ENCODE results near the gene RNF208. TPM values are rescaled to one million over a fixed set of nuclear protein-coding genes. Genes with fewer than 3 reads are reported as not detected.
A peak's percentile ranks its signal among the peaks of the same experiment; 100 is the strongest.

RNF208 gene, protein sequence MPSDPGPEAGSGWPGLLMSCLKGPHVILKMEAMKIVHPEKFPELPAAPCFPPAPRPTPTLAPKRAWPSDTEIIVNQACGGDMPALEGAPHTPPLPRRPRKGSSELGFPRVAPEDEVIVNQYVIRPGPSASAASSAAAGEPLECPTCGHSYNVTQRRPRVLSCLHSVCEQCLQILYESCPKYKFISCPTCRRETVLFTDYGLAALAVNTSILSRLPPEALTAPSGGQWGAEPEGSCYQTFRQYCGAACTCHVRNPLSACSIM
- 11.0 TPM for polyA plus RNA-seq
- long read RNA-seq, donor 1, transcript RNF208-201 (1 exons, 1,077 nt): major isoform, 5 of 5 reads
- long read RNA-seq, donor 1, partial matches to known transcripts: 0 of 5 reads
- long read RNA-seq, donor 1, other reads (novel, unspliced or antisense): 0 of 5 reads
- long read RNA-seq, donor 2, partial matches to known transcripts: 0 of 1 reads
- long read RNA-seq, donor 2, other reads (novel, unspliced or antisense): 0 of 1 reads
- long read RNA-seq, donor 3: 0 reads
- long read RNA-seq, donor 4: 0 reads
- long read RNA-seq, donor 5, partial matches to known transcripts: 0 of 3 reads
- long read RNA-seq, donor 5, other reads (novel, unspliced or antisense): 0 of 3 reads
- long read RNA-seq, donor 6, transcript RNF208-201 (1 exons, 1,077 nt): major isoform, 6 of 6 reads
- long read RNA-seq, donor 6, partial matches to known transcripts: 0 of 6 reads
- long read RNA-seq, donor 6, other reads (novel, unspliced or antisense): 0 of 6 reads
- long read RNA-seq, donor 7, partial matches to known transcripts: 0 of 4 reads
- long read RNA-seq, donor 7, other reads (novel, unspliced or antisense): 0 of 4 reads
- long read RNA-seq, donor 8, transcript RNF208-201 (1 exons, 1,077 nt): major isoform, 5 of 5 reads
- long read RNA-seq, donor 8, partial matches to known transcripts: 0 of 5 reads
- long read RNA-seq, donor 8, other reads (novel, unspliced or antisense): 0 of 5 reads
- long read RNA-seq, donor 9, partial matches to known transcripts: 0 of 3 reads
- long read RNA-seq, donor 9, other reads (novel, unspliced or antisense): 0 of 3 reads
- long read RNA-seq, donor 10, partial matches to known transcripts: 0 of 4 reads
- long read RNA-seq, donor 10, other reads (novel, unspliced or antisense): 0 of 4 reads
- long read RNA-seq, donor 11, partial matches to known transcripts: 0 of 3 reads
- long read RNA-seq, donor 11, other reads (novel, unspliced or antisense): 0 of 3 reads

DNA sequence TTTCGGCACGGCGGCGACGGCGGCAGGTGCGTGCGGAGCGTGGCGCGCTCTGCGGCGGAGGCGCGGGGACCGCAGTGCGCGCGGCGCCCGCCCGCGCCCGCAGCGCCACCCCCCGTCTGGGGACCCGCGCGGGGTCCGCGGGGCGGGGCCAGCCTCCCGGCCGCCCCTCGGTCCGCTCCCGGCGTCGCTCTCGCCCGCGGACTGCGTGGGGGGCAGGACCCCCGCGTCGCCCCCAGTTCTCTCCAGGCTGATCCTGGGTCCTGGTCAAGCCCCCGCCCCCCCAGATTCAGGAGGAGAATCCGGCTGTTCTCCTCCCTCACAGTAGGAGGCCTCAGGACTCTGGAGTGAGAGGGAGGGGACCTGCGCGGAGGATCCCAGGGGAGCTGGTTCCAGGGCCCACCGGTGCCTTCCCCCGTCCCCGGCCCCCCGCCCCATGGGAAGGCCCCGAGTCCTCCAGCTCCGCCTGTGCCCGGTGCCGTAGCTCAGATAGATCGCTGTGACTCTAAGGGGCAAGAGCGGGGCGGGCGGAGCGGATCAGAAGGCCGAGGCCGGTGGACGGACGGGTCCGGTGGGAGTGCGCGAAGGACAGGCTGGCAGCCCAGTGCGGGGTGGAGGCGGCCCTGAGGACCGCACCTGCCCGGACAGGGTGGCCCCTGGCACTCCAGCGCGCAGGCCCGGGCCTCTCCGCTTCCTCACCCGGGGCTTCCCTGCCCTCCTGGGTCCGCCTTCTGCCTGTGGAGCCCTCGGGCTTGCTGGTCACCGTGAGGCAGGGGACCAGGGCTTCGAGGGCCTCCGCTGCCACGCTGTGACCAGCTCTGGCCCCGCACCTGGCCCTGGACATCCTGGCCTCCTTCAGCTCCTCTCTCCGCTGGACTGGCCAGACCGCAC is at the start of gene RNF208:
RNF208 (minus strand) TSS at position 51 of the 888 bp plus-strand sequence. CDS start 1,028 bp downstream, outside the sequence.
- Histone ChIP-seq H3K36me3 (ENCODE audit: control insufficient read depth, insufficient read depth, low read length) (no peaks in the 10 kb centered on the region), H3K4me1 (ENCODE audit: control insufficient read depth, insufficient read depth, low read length) (peaks cover 59% of the 10 kb centered on the region), H3K9me3 (ENCODE audit: control insufficient read depth, low read depth, low read length) (peaks cover 9% of the 10 kb centered on the region), H3K4me3 (ENCODE audit: low read length) (peak within 1 kb of the TSS; percentile 76), H3K27me3 (ENCODE audit: control insufficient read depth, insufficient read depth, low read length) (no peaks in the 10 kb centered on the region), H3K27ac (ENCODE audit: low read length) (peak within 1 kb of the TSS; percentile 79)
- no CpG with 5 or more reads among the region's 88 CpGs for WGBS (ENCODE audit: insufficient coverage, low lambda C conversion rate)
- DNase-seq: peak in 1 of 2 donors; percentile 60

DNA sequence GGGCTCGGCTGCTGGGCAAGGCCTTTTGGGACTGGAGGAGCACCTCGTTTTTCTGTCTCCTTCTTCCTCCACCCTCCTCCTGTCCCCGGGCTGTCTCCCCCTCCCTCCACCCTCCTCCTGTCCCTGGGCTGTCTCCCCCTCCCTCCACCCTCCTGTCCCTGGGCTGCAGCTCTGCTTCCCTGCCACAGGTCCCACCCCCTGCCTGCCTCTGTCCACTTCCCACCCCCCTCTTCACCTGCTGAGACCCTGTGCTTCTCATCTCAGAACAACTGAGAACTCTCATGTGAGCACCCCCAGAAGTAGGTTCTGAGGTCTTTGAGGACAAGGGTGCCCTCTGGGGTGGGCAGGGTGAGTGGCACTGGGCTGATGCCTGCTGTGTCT is 49.6 kb upstream of the RNF208 start:
- no peak for DNase-seq
- WGBS (ENCODE audit: insufficient coverage, low lambda C conversion rate): no CpG with 5 or more reads among the region's 3 CpGs
- no peak overlapping the region for H3K27ac ChIP-seq (ENCODE audit: low read length)
- H3K27me3 ChIP-seq (ENCODE audit: control insufficient read depth, insufficient read depth, low read length): no peaks in the 10 kb centered on the region
- peaks cover 13% of the 10 kb centered on the region for H3K9me3 ChIP-seq (ENCODE audit: control insufficient read depth, low read depth, low read length)
- H3K4me3 ChIP-seq (ENCODE audit: low read length): no peak overlapping the region
- peaks cover 16% of the 10 kb centered on the region for H3K4me1 ChIP-seq (ENCODE audit: control insufficient read depth, insufficient read depth, low read length)
- H3K36me3 ChIP-seq (ENCODE audit: control insufficient read depth, insufficient read depth, low read length): peaks cover 59% of the 10 kb centered on the region

DNA sequence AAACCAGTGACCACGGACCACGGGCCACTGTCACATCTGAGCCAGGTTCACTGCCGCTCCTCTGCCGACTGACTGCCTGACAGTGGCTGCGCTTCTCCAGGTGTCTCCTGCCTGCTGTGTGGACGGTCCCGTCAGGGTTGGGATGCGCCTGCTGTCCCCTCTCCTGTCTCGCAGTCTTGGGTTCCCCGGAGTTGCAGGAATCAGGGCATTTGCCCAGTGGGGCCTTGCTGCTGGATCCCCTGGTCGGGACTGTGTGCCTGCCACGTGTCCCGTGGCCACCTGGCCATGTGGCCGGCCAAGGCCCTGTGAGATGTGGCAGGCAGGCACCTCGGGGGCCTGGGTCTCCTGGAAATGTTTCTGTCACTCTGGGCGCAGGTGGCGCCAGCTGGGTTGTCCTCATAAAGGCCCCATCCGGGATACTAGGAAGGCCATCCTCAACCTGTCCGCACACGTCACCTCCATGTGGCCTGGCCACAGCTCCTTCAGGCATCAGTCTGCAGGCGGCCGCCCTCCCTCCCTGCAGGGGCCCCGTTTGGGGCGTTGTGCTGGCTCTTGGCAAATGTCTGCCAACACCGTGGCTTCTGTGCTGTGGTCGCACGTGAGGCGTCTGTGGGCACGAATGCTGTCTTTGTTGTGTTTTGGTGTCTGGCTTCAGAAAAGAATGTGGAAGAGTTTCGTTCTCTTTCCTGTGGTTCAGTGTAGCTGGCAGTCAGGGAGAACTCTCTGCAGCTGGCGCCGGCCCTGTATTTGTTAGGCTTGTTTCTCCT is 49.1 kb upstream of the RNF208 start:
- Histone ChIP-seq H3K4me1 (ENCODE audit: control insufficient read depth, insufficient read depth, low read length) (peaks cover 11% of the 10 kb centered on the region), H3K27ac (ENCODE audit: low read length) (no peak overlapping the region), H3K9me3 (ENCODE audit: control insufficient read depth, low read depth, low read length) (peaks cover 11% of the 10 kb centered on the region), H3K27me3 (ENCODE audit: control insufficient read depth, insufficient read depth, low read length) (no peaks in the 10 kb centered on the region), H3K4me3 (ENCODE audit: low read length) (no peak overlapping the region), H3K36me3 (ENCODE audit: control insufficient read depth, insufficient read depth, low read length) (peaks cover 64% of the 10 kb centered on the region)
- no peak for DNase-seq
- WGBS (ENCODE audit: insufficient coverage, low lambda C conversion rate): no CpG with 5 or more reads among the region's 32 CpGs

DNA sequence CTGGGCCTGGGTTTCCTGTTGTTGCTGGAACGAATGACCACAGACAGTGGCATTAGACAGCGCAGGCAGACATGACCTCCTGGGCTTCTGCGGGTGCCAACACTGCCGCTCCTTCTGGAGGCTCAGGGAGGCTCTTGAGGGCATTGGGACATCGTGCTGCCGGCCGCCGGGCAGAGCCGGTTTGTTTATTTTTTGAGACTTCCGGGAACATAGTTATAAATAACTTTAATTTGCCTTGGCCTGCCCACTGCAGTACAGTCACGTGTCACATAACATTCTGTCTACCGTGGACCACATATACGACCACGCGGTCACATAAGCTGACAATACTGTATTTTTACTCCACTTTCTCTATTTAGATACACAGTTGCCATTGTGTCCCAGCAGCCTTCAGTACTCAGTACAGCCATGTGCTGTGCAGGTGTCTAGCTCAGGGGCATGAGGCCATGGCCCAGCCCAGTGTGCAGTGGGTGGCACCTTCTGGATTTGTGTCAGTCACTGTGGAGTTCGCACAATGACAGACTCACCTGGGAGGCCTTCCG is 47.3 kb upstream of the RNF208 start:
- WGBS (ENCODE audit: insufficient coverage, low lambda C conversion rate): no CpG with 5 or more reads among the region's 17 CpGs
- H3K4me1 ChIP-seq (ENCODE audit: control insufficient read depth, insufficient read depth, low read length): peaks cover under 1% of the 10 kb centered on the region
- no peak overlapping the region for H3K27ac ChIP-seq (ENCODE audit: low read length)
- peaks cover 13% of the 10 kb centered on the region for H3K9me3 ChIP-seq (ENCODE audit: control insufficient read depth, low read depth, low read length)
- H3K27me3 ChIP-seq (ENCODE audit: control insufficient read depth, insufficient read depth, low read length): no peaks in the 10 kb centered on the region
- H3K36me3 ChIP-seq (ENCODE audit: control insufficient read depth, insufficient read depth, low read length): peaks cover 75% of the 10 kb centered on the region
- H3K4me3 ChIP-seq (ENCODE audit: low read length): no peak overlapping the region
- DNase-seq: no peak

DNA sequence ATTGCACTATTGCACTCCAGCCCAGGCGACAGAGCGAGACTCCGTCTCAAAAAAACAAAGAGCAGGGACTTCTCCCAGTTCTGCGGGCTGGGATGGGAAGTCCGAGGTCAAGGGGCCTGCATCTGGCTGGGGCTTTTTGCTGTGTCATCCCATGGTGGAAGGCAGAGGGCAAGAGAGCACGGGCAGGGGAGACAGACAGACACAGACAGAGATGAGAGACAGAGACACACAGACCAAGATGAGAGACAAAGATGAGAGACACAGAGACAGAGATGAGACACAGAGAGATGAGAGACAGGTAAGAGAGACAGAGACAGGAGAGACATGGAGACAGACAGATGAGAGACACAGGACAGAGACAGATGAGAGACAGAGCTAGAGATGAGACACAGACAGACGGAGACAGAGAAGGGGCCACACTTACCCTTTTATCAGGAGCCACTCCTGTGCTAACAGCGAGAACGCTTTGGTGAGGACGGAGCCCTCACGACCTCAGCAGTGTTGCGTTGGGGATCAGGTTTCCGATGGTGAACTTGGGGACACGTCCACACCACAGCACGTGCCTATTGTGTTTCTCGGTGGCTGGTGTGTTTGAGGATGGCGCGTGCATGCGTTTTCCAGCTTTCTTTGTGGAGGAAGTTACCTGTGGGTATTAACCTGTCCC is 46.6 kb upstream of the RNF208 start:
- peaks cover 75% of the 10 kb centered on the region for H3K36me3 ChIP-seq (ENCODE audit: control insufficient read depth, insufficient read depth, low read length)

DNA sequence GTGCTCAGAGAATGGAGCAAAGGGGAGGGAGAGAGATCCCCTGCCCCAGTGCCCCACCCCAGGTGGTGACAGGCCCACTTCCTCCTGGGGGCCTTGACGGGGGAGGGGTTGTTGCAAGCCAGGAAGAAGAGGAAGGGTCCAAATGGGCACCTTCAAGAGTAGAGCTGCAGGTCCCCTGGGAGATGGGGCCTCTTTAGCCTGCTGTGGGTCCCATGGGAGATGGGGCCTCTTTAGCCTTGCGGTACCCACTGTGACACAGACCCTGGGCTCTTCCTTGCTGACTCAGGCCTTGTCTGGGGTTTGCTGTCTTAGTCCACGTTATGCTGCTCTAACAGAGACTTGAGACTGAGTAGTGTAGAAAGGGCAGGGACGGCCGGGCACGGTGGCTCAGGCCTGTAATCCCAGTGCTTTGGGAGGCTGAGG is 45.9 kb upstream of the RNF208 start:
- Histone ChIP-seq H3K4me3 (ENCODE audit: low read length) (no peak overlapping the region), H3K27ac (ENCODE audit: low read length) (no peak overlapping the region), H3K36me3 (ENCODE audit: control insufficient read depth, insufficient read depth, low read length) (peaks cover 75% of the 10 kb centered on the region), H3K4me1 (ENCODE audit: control insufficient read depth, insufficient read depth, low read length) (no peaks in the 10 kb centered on the region), H3K27me3 (ENCODE audit: control insufficient read depth, insufficient read depth, low read length) (no peaks in the 10 kb centered on the region), H3K9me3 (ENCODE audit: control insufficient read depth, low read depth, low read length) (peaks cover 13% of the 10 kb centered on the region)
- WGBS (ENCODE audit: insufficient coverage, low lambda C conversion rate): no CpG with 5 or more reads among the region's 6 CpGs
- no peak for DNase-seq

More for the DNA sequence above, 46.6 kb upstream of the RNF208 start:
- no peak for DNase-seq
- H3K9me3 ChIP-seq (ENCODE audit: control insufficient read depth, low read depth, low read length): peaks cover 13% of the 10 kb centered on the region
- 88% methylated on average over 1 of the region's 19 CpGs for WGBS (ENCODE audit: insufficient coverage, low lambda C conversion rate)
- H3K4me3 ChIP-seq (ENCODE audit: low read length): no peak overlapping the region
- H3K4me1 ChIP-seq (ENCODE audit: control insufficient read depth, insufficient read depth, low read length): no peaks in the 10 kb centered on the region
- H3K27me3 ChIP-seq (ENCODE audit: control insufficient read depth, insufficient read depth, low read length): no peaks in the 10 kb centered on the region
- no peak overlapping the region for H3K27ac ChIP-seq (ENCODE audit: low read length)

DNA sequence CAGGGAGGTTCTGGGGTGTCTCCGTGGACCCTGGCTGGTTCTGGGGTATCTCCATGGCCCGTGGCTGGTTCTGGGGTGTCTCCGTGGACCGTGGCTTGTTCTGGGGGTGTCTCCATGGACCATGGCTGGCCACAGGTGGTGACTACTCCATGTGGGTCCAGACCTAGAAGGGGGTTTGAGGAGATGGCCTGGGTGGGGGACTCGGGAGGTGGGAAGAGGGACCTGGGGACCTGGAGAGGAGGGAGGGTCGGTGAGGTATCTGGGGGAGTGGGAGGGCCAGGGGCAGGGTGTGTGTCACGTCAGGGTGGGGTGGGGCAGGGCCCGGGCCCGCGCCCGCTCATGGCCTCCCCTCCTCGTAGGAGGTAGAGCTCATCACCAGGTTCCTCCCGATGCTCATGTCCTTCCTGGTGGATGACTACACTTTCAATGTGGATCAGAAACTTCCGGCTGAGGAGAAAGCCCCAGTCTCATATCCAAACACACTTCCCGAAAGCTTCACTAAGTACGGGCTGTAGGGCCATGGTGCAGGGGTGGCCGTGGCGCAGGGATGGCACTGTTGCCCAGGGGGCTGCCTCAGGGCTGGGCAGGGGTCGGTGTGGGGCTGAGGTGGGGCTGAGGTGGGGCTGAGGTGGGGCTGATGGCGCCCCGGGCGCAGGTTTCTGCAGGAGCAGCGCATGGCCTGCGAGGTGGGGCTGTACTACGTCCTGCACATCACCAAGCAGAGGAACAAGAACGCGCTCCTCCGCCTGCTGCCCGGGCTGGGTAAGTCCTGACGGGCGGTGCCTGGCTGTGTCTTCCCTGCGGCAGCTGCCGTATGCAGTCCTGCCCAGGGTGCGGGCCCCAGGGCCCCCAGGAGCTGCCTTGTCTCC is 44.8 kb upstream of the RNF208 start:
- no peak for DNase-seq
- Histone ChIP-seq H3K4me3 (ENCODE audit: low read length) (no peak overlapping the region), H3K27me3 (ENCODE audit: control insufficient read depth, insufficient read depth, low read length) (no peaks in the 10 kb centered on the region), H3K36me3 (ENCODE audit: control insufficient read depth, insufficient read depth, low read length) (peaks cover 67% of the 10 kb centered on the region), H3K4me1 (ENCODE audit: control insufficient read depth, insufficient read depth, low read length) (no peaks in the 10 kb centered on the region), H3K27ac (ENCODE audit: low read length) (no peak overlapping the region), H3K9me3 (ENCODE audit: control insufficient read depth, low read depth, low read length) (peaks cover 6% of the 10 kb centered on the region)
- WGBS (ENCODE audit: insufficient coverage, low lambda C conversion rate): no CpG with 5 or more reads among the region's 34 CpGs

DNA sequence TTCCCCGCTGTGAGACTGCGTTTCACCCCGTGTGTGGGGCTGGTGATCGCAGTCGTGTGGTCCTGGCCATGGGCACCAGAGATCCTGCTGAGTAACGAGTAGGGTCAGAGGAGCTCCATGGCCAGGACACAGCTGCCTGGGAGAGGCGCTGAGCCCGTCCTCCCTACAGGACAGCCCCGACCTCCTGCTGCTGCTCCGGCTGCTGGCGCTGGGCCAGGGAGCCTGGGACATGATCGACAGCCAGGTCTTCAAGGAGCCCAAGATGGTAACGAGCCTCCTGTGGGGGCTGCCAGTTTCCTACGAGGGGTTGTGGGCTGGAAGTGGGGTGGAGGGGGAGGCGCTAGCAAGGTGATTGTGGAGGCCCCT is 44.1 kb upstream of the RNF208 start:
- DNase-seq: no peak
- Histone ChIP-seq H3K36me3 (ENCODE audit: control insufficient read depth, insufficient read depth, low read length) (peaks cover 68% of the 10 kb centered on the region), H3K4me1 (ENCODE audit: control insufficient read depth, insufficient read depth, low read length) (no peaks in the 10 kb centered on the region), H3K27ac (ENCODE audit: low read length) (no peak overlapping the region), H3K9me3 (ENCODE audit: control insufficient read depth, low read depth, low read length) (peaks cover 7% of the 10 kb centered on the region), H3K4me3 (ENCODE audit: low read length) (no peak overlapping the region), H3K27me3 (ENCODE audit: control insufficient read depth, insufficient read depth, low read length) (no peaks in the 10 kb centered on the region)
- no CpG with 5 or more reads among the region's 15 CpGs for WGBS (ENCODE audit: insufficient coverage, low lambda C conversion rate)
